Measurements from ENCODE around the gene SLCO4C1. TPM values are rescaled to one million over a fixed set of nuclear protein-coding genes. Genes with fewer than 3 reads are reported as not detected.

SLCO4C1 gene
- total RNA-seq: not detected in 2 replicates

DNA sequence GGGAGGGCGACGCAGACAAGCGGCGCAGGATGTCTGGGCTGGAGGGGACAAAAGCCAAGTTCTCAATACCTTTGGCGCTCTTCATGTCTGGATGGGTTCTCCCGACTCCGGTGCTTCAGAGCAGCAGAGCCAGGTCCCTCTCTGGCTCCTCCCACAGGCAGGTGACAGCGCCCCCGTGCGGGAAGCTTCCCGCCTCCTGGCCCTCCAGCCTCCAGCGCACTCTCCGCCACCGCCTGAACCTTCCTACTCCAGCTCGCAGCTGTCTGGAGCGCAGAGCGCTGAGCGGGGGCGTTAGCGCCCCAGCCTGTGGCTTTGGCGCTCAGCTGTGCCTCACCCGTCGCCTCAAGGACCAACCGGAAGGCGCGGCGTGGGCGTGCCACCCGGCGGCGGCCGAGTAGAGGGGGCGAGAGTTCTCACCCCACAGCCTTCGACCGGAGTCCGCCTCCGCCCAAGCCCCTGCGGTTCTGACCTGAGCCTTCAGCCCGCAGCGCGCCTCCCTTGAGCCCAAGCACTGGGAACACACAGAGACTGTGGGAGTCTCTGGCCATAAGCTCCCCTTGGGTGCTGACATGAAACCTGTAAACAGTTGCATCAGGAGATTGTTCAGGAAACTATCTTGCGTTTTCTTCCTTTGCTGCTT lies at the start of gene SLCO4C1:
SLCO4C1 (minus strand) TSS at position 107 of the 640 bp plus-strand sequence; CDS start at position 85, 22 bp downstream.

Other genes starting within 250 kb of the SLCO4C1 start
- gene SLCO6A1, start 202.7 kb upstream of the SLCO4C1 start, total RNA-seq: not detected in 2 replicates